Prostate gland (tissue), 2 donors: Measurements from ENCODE around the gene C2CD3. TPM values are rescaled to one million over a fixed set of nuclear protein-coding genes. Genes with fewer than 3 reads are reported as not detected.
"Not testable (repeated sequence)": the region's sequence is repeated elsewhere in the genome, so short reads cannot be mapped to it uniquely, and the experiment has no call there.

ENCODE experiments used
- DNase-seq: peaks from one replicate; pipeline ENCODE4 v3.0.0-alpha.2; 2019; ENCODE audit warnings: low spot score
- H3K27ac ChIP-seq, 2 donors: fragments of 200-600 bp; sonication (generic); 2 replicates each; pipeline ENCODE4 v1.5.1; 2017 to 2019
- H3K27me3 ChIP-seq: fragments of 200-600 bp; sonication (generic); replicated peaks from 2 replicates; pipeline ENCODE4 v1.5.1; 2019; ENCODE audit not compliant: insufficient read depth
- H3K36me3 ChIP-seq, 2 donors: fragments of 200-600 bp; sonication (generic); 1 replicate in 1 of 2; 2 replicates in 1 of 2; pipeline versions ENCODE4 v1.5.1 to v1.8.1; 2017 to 2019
- H3K4me1 ChIP-seq: fragments of 200-600 bp; sonication (generic); replicated peaks from 2 replicates; pipeline ENCODE4 v1.5.1; 2019
- H3K4me3 ChIP-seq, 2 donors: fragments of 200-600 bp; sonication (generic); 2 replicates each; pipeline ENCODE4 v1.5.1; 2017 to 2019
- H3K9me3 ChIP-seq: fragments of 200-600 bp; sonication (generic); 2 replicates; pipeline ENCODE4 v1.5.1; 2017
- CTCF ChIP-seq, 4 experiments: fragments of 200-600 bp in 2 of 4; fragments of 450-650 bp in 2 of 4; sonication (generic) in 2 of 4; IDR thresholded peaks; 1 replicate in 3 of 4; 2 replicates in 1 of 4; pipeline ENCODE4 v1.5.1; 2016 to 2019; ENCODE audit warnings: antibody characterized with exemption in 4 of 4, mild to moderate bottlenecking in 2 of 4, moderate library complexity in 2 of 4
- POLR2A ChIP-seq: fragments of 450-650 bp; IDR thresholded peaks from one replicate; pipeline ENCODE4 v1.6.1; 2016; ENCODE audit warnings: antibody characterized with exemption, mild to moderate bottlenecking
- POLR2AphosphoS5 ChIP-seq: sonication (generic); formaldehyde crosslinking; IDR thresholded peaks from one replicate; pipeline ENCODE4 v1.6.1; 2017; ENCODE audit warnings: antibody characterized with exemption
- WGBS: methylation state at CpG from one replicate; pipeline ENCODE4 v1.1.5; 2018; 5-methylcytosine and 5-hydroxymethylcytosine counted together
- intact Hi-C: fragments of 100-400 bp; cut with DNase I; formaldehyde crosslinking; loops from one replicate; pipeline ENCODE4 v1.14.2; 2022
- total RNA-seq, 2 donors: library from RNA; depleted of rRNA; stranded (reverse); fragments of >200 nt; gene quantifications; one replicate each; pipeline ENCODE4 v1.1.0, GENCODE V29; 2016

C2CD3 gene
- total RNA-seq, 2 donors from 2014 or later, result 38.7 to 49.6 TPM

- Histone ChIP-seq H3K27me3 (no peaks in the 10 kb centered on the region), H3K4me3 (no peak overlapping the region), H3K9me3 (no peaks in the 10 kb centered on the region), H3K4me1 (no peaks in the 10 kb centered on the region), H3K36me3 (peaks cover 0 to 4% of the 10 kb centered on the region in 2 donors), H3K27ac (no peak overlapping the region)
- TF ChIP-seq CTCF (IDR thresholded peaks at IDR 0.05) (no peak), POLR2A (no peak), POLR2AphosphoS5 (no peak)
- DNase-seq, result no peak
- intact Hi-C loops, result no loop called here
- 77% methylated on average over 2 of the region's 2 CpGs for WGBS
Observed at GRCh38 chr11:74084796-74085541, 85.8 kb downstream of the C2CD3 start.

- H3K27ac ChIP-seq, H3K27me3 ChIP-seq, intact Hi-C loops, DNase-seq, H3K4me3 ChIP-seq, H3K9me3 ChIP-seq, H3K4me1 ChIP-seq, H3K36me3 ChIP-seq: not testable (repeated sequence)
- 96% methylated on average over 4 of the region's 4 CpGs for WGBS
Observed at GRCh38 chr11:74083927-74084326, 86.9 kb downstream of the C2CD3 start.

GRCh38 chr11:74081428-74081827, 89.4 kb downstream of the C2CD3 start:
- no peaks in the 10 kb centered on the region for H3K36me3 ChIP-seq
- WGBS, result 91% methylated on average over 1 of the region's 1 CpG
- no peaks in the 10 kb centered on the region for H3K9me3 ChIP-seq
- TF ChIP-seq POLR2A, result no peak
- TF ChIP-seq POLR2AphosphoS5, result no peak
- no peak overlapping the region for H3K4me3 ChIP-seq
- no peaks in the 10 kb centered on the region for H3K27me3 ChIP-seq
- intact Hi-C loops, result no loop called here
- H3K4me1 ChIP-seq, result no peaks in the 10 kb centered on the region
- DNase-seq, result no peak
- H3K27ac ChIP-seq, result no peak overlapping the region

GRCh38 chr11:74077193-74077592, 93.6 kb downstream of the C2CD3 start:
- no peaks in the 10 kb centered on the region for H3K36me3 ChIP-seq
- no peaks in the 10 kb centered on the region for H3K4me1 ChIP-seq
- H3K4me3 ChIP-seq, result no peak overlapping the region
- intact Hi-C loops, result no loop called here
- DNase-seq, result no peak
- TF ChIP-seq POLR2A (no peak), CTCF (IDR thresholded peaks at IDR 0.05) (no peak), POLR2AphosphoS5 (no peak)
- 90% methylated on average over 3 of the region's 3 CpGs for WGBS
- H3K9me3 ChIP-seq, result no peaks in the 10 kb centered on the region
- no peak overlapping the region for H3K27ac ChIP-seq
- H3K27me3 ChIP-seq, result no peaks in the 10 kb centered on the region

GRCh38 chr11:74072721-74073120, 98.1 kb downstream of the C2CD3 start:
- Histone ChIP-seq H3K4me3 (no peak overlapping the region), H3K36me3 (no peaks in the 10 kb centered on the region), H3K9me3 (no peaks in the 10 kb centered on the region), H3K4me1 (peaks cover 8% of the 10 kb centered on the region), H3K27me3 (no peaks in the 10 kb centered on the region), H3K27ac (no peak overlapping the region)
- intact Hi-C loops, result no loop called here
- WGBS, result 81% methylated on average over 1 of the region's 1 CpG
- DNase-seq, result no peak
- no peak for TF ChIP-seq POLR2A
- no peak for TF ChIP-seq POLR2AphosphoS5
- TF ChIP-seq CTCF (IDR thresholded peaks at IDR 0.05), result no peak

GRCh38 chr11:74072286-74072685, 98.5 kb downstream of the C2CD3 start:
- H3K36me3 ChIP-seq, result no peaks in the 10 kb centered on the region
- H3K9me3 ChIP-seq, result no peaks in the 10 kb centered on the region
- H3K27ac ChIP-seq, result no peak overlapping the region
- peaks cover 8% of the 10 kb centered on the region for H3K4me1 ChIP-seq
- no peak for TF ChIP-seq POLR2AphosphoS5
- no peak for TF ChIP-seq POLR2A
- TF ChIP-seq CTCF (IDR thresholded peaks at IDR 0.05), result no peak
- H3K27me3 ChIP-seq, result no peaks in the 10 kb centered on the region
- intact Hi-C loops, result no loop called here
- WGBS, result 70% methylated on average over 1 of the region's 1 CpG
- no peak overlapping the region for H3K4me3 ChIP-seq
- no peak for DNase-seq
